ENCODE measurements around the gene YDJC.

DNA sequence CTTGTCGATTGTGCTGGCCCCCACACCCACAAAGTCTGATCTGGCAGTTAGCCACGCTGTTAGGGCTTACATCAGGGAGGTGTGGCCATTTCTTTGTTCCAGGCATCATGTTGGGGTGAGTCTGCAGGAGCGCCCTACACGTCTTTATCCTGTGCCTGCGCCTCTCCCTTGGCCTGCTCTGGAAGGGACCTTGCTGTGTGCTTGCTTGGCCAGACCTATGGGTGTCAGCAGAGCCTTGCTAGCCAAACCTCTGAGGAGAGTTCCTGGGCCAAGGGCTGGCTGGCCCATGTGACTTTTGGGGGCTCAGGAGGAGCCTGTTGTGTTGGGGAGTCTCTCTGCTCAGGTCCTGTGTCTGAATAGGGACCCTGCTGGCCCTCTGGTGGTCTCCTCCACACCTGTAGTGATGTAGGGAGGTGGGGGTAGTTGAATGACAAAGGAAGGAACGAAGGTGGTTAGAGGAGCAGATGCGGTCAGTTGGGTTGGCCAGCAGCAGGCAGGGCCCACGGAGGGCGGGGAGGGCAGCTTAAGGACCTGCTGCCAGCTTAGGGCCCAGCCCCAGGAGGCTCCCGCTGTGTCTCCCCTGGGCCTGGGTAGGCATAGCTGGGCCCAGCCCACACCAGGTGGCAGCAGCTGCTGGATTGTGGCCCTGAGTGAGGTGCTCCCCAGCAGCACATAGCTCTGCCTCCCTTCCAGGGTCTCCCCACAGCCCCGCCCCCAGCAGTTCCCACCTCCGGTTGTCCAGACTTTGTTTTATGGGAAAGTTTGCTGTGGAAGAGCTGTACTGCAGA lies 43.9 kb upstream of the YDJC start:
- TF ChIP-seq POLR2A (IDR thresholded peaks at IDR 0.05; ENCODE audit: extremely low read depth, insufficient read length) = no peak
- no peak for TF ChIP-seq CTCF (IDR thresholded peaks at IDR 0.05; ENCODE audit: low read depth, low read length)
- TF ChIP-seq MAX (IDR thresholded peaks at IDR 0.05; ENCODE audit: low read depth, low read length) = no peak
